GM15510 (cell line): Measurements from ENCODE around the gene CFAP221.

Experiments used
- POLR2A ChIP-seq: IDR thresholded peaks from 3 replicates; pipeline ENCODE4 v1.6.1; 2011; ENCODE audit warnings: borderline replicate concordance; ENCODE audit not compliant: insufficient read length; ENCODE audit errors: extremely low read depth

Gene CFAP221

DNA sequence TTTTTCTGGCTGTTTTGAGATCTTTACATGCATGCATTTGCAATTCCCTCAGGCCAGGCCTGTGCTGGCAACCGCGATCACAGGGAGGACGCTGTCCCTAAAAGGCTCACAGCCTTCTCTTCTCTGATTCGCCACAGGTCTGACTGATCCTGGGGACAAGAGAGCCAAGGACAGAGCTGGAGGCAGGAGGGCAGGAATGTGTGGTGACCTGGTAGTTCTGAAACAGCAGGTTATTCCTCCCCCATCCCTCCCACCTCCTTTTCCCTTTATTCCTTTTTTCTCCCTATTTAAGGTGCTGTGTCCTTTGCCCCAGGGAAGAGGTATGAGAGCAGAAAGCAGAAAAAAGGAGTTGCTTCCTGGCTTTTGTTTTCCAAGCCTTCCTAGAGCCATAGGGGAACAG lies 156.6 kb downstream of the CFAP221 start:
- TF ChIP-seq POLR2A: no peak

DNA sequence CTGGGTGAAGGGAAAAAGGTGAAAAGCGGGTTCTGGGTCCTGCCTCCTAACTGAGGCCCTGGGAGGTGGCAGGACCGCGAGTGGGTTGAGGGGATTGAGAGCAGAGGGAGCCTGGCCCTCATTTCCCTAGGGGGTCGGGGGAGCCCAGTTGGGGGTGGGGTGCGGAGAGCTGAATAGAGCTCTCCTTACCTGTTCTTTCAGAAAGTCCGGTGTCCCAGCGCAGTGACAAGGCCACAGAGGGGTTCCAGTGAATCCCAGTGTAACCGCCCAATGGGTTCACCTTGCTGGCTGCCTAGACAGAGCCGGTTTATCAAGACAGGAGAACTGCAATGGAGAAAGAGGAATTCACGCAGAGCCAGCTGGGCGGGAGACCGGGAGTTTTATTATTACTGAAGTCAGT lies 157.1 kb downstream of the CFAP221 start:
- TF ChIP-seq POLR2A: no peak

GRCh38 chr2:119702203-119702917 lies 158.1 kb downstream of the CFAP221 start:
- no peak for TF ChIP-seq POLR2A

GRCh38 chr2:119702918-119703401 lies 158.7 kb downstream of the CFAP221 start:
- TF ChIP-seq POLR2A: no peak

- TF ChIP-seq POLR2A: no peak
These were observed 159.3 kb downstream of the CFAP221 start for GRCh38 chr2:119703526-119703925.

- TF ChIP-seq POLR2A: no peak
These were observed 160.4 kb downstream of the CFAP221 start for GRCh38 chr2:119704670-119705120.

DNA sequence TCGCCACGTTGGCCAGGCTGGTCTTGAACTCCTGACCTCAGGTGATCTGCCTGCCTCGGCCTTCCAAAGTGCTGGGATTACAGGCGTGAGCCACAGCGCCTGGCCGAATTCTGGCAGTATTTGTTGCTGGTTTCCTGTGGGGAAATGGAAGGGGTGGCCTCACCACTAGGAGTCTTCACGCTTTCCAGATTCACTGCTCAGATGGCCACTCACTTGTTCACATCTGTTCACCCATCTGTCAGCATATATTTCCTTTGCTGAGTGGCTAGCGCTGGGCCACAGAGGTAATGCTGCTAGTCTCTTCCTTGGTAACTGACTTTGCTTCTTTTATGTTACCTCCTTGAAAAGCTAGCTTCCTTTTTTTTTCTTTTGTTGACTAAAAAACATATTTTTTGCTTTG lies 162.0 kb downstream of the CFAP221 start:
- TF ChIP-seq POLR2A: no peak
